HL-60 (cell line): Measurements from ENCODE around the gene MAU2.

ENCODE experiments used
- CTCF ChIP-seq: IDR thresholded peaks from one replicate; pipeline ENCODE4 v1.5.1; 2011; ENCODE audit warnings: low read length, control low read depth, inconsistent platforms; ENCODE audit not compliant: insufficient read depth
- POLR2AphosphoS5 ChIP-seq: IDR thresholded peaks from 2 replicates; pipeline ENCODE4 v1.6.1; 2012; ENCODE audit warnings: low read depth
- REST ChIP-seq: IDR thresholded peaks from 2 replicates; pipeline ENCODE4 v1.6.1; 2012; ENCODE audit warnings: low read depth; ENCODE audit not compliant: insufficient replicate concordance
- SPI1 ChIP-seq: IDR thresholded peaks from 2 replicates; pipeline ENCODE4 v1.6.1; 2012; ENCODE audit warnings: low read depth, mild to moderate bottlenecking, borderline replicate concordance

- TF ChIP-seq POLR2AphosphoS5 (no peak), CTCF (no peak), REST (no peak), SPI1 (0 out of 2 replicates have a peak, but pooled peaks have one; percentile 10)
These were observed 68.2 kb downstream of the MAU2 start for GRCh38 chr19:19388568-19389555.
